ENCODE measurements around the gene TACC2.
"Not testable (repeated sequence)": the region's sequence is repeated elsewhere in the genome, so short reads cannot be mapped to it uniquely, and the experiment has no call there.

TACC2 gene

GRCh38 chr10:122201401-122201800, 212.4 kb downstream of the TACC2 start:
- no peak for DNase-seq

- DNase-seq, result not testable (repeated sequence)
These were observed 214.2 kb downstream of the TACC2 start for GRCh38 chr10:122203180-122203579.

GRCh38 chr10:122204691-122205489, 215.9 kb downstream of the TACC2 start:
- DNase-seq, result no peak

- DNase-seq, result no peak
These were observed 217.6 kb downstream of the TACC2 start for GRCh38 chr10:122206471-122207065.

DNA sequence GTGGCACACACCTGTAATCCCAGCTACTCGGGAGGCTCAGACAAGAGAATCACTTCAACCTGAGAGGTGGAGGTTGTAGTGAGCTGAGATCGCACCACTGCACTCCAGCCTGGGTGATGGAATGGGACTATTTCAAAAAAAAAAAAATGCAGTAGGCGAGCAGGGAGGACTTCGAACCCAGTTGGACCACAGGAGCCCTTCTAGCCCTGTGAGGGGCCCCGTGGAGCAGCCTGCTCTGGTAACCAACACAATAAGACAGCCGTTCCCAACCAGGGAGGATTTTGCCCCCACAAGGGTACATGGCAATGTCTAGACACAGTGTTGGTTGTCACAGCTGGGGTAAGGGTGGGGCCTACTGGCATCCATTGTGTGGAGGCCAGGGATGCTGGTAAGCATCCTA, 218.2 kb downstream of the TACC2 start:
- no peak for DNase-seq

DNA sequence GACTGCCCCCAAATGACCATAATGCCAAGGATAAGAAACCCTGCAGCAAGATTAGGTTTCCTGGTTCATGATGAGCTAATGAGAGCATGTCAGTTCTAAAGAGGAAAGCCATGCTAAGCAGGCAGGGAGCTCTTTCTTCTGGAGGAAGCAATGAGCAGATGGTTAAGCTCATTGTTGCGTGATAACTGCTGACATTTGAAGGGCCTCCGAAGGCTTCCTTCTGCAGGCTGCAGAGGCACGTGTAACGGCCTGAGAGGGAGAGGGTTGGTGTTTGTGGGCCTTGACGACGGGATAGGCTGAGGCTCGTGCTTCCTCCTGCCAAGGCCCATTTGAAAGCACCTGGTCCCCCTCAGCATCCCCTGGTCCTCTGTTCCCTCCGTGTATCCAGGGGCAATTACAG, 218.6 kb downstream of the TACC2 start:
- DNase-seq, result no peak

DNA sequence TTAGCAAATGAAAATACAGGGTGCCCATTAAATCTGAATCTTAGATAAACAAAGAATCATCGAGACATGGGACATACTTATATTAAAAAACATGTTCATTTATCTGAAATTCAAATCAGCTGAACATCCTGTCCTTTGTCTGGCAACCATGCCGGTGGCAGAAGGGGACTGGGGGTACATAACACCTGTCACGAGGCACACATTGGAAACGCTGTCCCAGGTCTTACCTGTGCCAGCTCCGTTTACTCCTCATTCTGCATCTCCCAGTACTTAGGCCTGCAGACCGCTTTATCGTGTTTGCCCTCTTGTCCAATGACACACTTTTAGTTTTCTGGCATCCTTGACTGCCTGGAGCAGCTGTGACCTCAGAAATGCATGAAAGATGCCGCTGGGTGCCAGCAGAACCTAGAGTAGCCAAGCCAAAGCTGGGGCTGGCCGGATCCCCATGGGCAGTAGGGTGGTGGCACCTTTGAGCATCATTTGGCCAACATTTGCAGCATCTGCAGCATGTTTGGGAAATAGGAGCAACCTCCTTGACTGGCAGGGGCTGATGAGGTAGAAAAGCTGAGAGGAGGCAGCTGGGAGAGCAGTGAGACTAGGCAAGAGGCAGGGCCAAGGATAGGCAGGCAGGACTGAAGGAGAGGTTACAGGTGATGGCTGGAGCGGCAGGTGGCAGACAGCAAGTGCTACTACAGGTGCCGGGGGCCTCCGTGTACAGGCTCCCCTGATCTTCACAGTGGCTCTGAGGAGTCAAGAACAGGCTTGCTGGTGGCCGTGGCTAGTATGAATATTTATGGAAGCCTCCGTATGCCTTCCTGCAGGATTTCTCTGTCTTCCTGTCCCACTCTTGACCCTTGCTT, 219.8 kb downstream of the TACC2 start:
- DNase-seq, result no peak

GRCh38 chr10:122210481-122211265, 221.7 kb downstream of the TACC2 start:
- DNase-seq, result no peak

DNA sequence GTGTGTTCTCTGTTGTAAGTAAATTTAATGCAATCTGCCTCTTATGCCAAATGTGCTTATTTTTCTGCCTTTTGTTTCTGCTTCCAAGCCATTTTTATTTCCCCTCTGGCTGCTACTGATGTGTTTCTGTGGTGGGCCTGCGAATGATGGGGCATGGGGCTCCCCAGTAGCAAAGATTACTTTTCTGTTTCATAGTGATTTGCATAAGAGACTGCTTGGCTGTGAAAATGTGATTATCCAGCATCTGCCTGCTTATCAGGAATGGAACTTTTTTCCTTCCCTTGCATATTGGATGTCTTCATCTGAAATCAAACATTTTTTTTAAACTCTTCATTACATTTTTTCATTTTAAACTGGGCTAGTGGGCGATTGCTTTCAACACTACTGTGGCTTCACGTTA, 224.4 kb downstream of the TACC2 start:
- DNase-seq, result no peak

DNA sequence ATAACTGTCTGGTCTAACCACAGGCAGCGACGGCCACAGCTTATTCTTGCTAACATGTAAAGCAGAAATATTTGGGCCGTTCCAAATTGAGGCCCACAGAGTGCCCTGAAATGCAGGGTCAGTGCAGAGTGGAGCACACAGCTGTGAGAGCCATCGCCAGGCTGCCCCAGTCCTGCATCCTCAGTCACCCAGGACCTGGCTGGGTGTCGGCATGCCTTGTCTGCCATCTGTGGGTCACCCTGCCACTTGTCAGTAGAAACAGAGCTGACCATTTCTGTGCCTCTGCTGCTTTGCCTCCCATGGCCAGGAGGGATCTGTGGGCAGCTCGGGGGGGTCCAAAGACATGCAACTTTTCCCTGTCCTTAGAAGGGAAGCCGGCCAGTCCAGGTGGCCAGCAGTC, 224.8 kb downstream of the TACC2 start:
- DNase-seq, result no peak

DNA sequence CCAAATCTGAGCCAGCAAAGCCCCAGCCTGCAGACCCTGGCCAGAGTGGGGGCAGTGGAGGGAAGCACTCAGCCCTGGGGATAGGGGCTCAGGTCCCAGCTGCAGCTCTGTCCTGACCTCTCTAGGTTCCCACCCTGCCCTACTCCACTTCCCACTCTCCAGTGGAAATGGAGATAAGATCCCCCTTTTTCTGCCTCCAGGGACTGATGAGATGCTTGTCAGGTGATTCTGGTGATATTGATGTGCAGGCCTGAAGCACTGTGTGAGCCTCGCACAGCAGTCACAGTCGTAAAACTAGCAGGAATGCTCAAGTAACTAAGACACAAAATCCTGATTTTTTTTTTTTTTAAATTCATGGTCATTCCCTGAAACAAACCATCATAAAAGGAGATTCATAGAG, 227.1 kb downstream of the TACC2 start:
- no peak for DNase-seq

- no peak for DNase-seq
These were observed 230.4 kb downstream of the TACC2 start for GRCh38 chr10:122219340-122219739.

- DNase-seq, result no peak
These were observed 231.8 kb downstream of the TACC2 start for GRCh38 chr10:122220736-122221135.

- DNase-seq, result no peak
These were observed 233.0 kb downstream of the TACC2 start for GRCh38 chr10:122221958-122222357.

- no peak for DNase-seq
These were observed 233.7 kb downstream of the TACC2 start for GRCh38 chr10:122222638-122223037.

DNA sequence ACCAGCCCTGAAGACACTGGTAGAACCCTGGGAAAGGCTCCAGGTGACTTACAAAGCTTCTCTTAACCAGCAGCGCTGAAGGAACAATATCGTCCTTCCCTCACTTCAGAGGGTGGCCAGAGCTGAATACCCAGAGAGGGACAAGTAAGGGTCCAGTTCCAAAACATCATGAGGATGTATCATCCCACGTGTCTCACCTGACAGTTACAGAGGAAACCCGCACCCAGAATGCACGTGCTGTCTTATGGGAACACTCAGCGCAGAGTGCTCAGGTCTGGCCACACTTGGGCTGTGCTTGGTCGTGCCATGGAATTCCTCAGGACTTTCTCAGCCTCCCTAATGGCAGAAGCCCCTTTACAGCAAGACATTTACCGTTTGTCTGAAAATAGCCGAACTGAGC, 235.2 kb downstream of the TACC2 start:
- no peak for DNase-seq

- DNase-seq, result no peak
These were observed 236.4 kb downstream of the TACC2 start for GRCh38 chr10:122225330-122225729.

DNA sequence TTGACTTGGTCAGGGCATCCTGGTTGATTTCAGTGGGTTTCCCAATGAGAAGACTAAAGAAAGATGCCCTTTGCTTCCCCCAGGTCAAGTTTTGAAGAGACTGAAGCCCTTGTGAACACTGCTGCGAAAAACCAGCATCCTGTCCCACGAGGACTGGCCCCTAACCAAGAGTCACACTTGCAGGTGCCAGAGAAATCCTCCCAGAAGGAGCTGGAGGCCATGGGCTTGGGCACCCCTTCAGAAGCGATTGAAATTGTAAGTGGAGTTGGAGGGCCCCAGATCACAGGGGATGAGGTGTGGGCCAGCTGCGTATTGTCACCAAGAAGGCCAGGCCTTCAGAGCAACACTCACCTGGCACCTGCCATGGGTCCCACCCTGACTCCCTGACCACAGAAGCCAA, 238.8 kb downstream of the TACC2 start:
- no peak for DNase-seq

GRCh38 chr10:122229666-122230065, 240.7 kb downstream of the TACC2 start:
- DNase-seq, result no peak

GRCh38 chr10:122230222-122230621, 241.3 kb downstream of the TACC2 start:
- DNase-seq, result no peak

DNA sequence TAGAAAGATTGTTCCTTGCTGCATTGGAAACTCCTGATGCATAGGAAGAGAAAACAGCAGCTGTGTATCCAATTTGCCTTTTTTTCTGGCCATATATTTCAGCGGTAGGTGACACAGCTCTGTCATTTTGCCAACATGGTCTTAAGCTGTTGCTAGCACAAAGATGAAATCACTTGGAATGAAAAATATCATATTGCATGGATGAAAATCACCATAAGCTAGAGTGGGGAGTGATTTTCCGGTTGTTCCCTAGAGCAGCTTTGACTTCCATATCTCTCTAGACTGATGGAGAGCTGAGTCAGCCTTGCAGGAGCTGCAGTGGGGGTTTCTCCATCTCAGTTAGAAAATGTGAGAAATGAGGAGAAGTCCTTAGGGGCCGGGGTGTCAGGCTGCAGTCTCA, 243.8 kb downstream of the TACC2 start:
- DNase-seq, result no peak

DNA sequence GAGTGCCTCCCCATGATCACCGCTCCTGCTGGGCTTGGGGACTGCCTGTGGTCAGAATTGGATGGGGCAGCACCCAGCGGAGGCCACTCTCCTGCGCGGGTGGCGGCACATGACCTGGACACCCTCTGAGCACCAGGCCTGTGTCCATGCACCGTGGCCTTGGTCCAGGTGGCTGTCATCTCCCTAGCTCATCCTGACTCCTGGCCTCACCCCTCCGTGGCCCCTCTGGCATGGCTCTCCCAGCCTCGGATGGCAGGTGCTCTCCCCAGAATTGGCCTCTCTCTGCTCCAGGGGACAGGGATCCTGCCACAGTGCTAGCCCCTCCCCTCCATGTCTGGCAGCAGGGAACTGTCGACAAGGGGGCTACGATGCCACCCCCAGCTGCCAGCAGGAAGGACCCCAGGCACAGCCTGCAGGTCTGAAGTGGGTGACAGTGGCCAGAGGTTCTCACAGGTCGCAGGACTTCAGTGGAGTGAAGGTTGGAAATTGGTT, 244.9 kb downstream of the TACC2 start:
- DNase-seq, result no peak

- DNase-seq, result no peak
These were observed 245.5 kb downstream of the TACC2 start for GRCh38 chr10:122234416-122234815.

Data from NCI-H1105 (cell line).